Stimulated activated CD8-positive, alpha-beta memory T cell treated with anti-CD3 and anti-CD28 coated beads, Interleukin-12 subunit alpha, Interleukin-12 subunit beta, amount 100 ng/mL, for 24 hours (primary cell): ENCODE results near the gene PNPLA5.
"Not testable (repeated sequence)": the region's sequence is repeated elsewhere in the genome, so short reads cannot be mapped to it uniquely, and the experiment has no call there.

Source experiments
- DNase-seq: peaks from one replicate; pipeline ENCODE4 v3.0.0-alpha.2; 2020; ENCODE audit errors: extremely low read depth

Gene PNPLA5

DNA sequence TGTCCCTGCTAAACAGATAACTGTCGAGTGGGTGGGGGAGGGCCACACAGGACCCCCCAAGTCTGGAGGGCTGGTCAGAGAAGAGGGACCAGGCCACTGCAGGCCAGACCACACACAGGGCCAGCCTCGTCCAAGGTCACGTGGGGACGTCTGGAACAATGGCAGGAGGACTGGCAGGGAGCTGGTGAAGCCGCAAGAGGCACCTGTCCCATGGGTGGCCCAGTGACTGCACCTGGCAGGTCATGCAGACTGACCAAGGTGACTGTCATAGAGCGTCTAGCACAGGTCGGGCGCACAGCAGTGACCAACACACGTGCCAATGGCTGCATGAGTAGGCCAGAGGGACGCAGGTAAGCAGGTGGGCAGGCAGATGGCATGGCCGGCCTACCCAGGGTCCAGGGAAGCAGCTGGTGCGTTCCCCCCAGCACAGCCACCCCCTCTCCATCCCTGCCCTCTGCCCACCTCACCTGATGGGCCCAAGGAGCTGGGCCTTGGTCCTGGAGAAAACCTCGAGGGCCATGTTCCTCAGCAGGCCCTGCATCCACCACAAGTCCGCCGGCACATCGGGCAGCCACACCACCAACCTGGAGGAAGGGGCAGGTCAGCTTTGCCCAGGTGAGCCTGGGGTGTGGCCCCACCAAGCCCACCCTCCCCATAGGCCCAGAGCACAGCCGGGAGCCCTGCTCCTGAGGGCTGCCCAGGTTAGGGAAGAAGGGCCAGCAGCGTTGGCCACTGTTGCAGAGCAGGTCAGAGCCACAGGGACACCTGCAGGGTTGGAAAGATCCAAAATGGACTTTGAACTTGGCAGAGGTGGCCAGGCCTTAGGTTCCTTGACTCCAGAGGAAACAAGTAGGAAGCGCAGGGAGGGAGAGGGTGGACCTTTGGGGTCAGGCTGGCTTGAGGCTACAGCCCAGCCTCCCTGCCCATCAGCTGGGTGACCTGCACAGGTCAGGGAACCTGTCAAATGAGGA, 10.4 kb downstream of the PNPLA5 start:
- no peak for DNase-seq

DNA sequence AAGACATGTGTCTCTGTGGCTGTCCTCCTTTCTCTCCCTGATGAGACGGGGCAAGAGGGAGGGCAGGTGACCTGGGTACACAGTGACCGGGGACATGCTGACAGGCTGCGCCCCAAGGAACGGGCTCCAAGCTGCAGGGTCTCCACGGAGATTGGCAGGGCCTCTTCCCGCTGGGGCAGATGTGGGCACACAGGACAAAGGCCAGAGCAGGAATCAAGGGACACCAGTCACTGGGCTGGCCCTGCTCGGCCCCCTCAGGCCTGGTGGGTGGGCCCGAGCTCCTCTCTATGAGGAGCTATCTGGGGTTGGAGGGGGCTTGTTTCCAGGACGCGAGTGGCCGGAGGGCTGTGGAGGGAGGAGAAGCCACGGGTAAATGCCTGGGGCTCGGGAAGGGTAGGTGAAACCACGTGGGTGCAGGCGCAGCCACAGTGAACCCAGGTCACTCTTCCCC, 11.2 kb downstream of the PNPLA5 start:
- DNase-seq: no peak

DNA sequence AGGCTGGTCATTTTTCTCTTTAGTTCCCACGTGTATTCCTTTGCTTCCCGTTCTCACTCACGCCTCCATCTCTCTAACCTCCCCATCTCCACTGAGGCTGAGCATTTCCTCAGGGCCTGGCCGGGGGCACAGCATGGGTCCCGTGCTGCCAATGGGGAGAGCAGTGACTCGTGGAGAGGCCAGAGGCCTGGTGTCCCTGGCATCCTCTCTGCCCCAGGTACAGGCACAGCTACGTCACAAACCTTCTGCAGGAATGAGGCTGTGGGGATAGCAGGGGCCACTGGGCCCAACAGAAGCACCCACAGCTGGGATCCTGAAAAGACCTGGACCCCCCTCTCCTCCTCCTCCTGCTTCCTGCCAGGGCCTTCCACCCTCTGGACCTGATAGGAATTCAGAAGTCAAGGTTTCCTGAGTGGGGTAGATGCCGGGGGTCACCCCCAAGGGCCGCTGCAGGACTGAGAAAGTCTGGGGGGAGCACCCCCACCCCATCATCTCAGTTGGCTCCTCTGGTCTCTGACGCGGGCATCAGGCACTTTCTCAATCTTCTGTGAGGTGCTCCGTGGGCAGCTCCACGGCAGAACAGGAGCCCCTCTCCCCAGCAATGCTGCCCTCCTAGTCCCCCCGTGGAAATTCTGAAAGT, 11.8 kb downstream of the PNPLA5 start:
- DNase-seq: no peak

DNA sequence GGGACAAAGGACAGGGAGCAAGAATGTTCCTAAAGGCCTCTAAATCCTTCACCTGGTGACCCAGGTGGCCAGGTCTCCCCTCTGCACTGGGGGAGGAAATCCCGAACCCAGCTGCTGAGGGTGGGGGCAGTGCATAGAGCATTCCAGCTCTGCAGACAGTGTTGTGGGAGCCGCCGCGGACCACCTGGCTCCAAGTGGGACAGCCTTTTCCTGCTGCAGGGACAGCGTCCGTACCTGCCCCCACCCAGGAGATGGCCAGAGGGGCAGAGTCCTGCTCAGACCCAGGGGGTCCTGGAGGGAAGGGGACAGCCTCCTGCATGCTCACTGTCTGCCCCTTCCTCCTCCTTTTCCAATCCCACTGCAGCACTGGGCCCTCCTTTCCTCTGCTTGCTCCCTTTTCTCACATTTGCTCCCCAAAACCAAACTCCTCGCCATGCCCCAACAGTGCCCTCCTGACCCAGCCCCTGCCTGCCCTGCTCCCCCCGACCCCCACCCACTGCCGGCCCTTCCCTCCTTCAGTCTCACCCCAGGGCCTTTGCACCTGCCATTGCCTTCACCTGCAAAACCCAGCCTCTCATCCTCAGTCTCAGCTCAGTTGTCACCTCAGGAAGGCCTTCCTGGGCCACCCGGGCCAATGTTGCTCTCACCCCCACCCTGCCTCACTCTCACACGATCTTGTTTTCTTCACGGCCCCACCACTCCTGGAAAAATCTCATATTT, 12.8 kb downstream of the PNPLA5 start:
- DNase-seq: no peak

DNA sequence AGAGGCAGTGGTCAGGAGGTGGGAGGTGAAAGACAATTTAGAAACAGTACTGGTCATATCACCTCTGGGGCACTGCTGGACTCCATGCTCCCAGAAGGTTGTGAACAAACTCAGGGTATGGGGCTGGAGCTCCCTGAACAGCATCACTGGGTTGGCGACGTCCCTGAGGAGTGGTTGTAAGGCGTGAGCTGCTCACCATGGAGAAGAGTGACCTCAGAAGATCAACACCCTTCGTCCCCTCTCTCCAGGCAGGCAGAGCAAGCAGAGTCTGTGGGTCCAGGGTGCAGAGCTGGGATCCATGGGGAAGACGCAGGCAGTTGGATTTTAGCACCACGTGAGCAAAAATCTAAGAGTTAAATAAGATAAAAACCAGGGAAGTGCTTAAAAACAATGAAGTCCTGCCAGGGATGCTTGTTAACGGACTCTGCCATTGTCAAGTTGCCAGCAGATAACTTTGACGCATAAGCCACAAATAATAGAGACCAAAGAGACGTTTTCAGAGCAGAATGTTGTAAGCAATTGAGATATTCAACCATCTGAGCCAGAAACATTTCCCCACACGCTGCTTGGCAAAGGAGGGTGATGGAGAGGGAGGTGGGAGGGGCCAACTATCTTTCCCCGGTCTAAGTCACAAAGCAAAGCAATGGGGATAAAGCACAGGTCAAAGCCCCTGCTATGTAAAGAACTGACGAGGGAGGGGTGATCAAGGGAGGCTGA, 13.6 kb downstream of the PNPLA5 start:
- DNase-seq: no peak

DNA sequence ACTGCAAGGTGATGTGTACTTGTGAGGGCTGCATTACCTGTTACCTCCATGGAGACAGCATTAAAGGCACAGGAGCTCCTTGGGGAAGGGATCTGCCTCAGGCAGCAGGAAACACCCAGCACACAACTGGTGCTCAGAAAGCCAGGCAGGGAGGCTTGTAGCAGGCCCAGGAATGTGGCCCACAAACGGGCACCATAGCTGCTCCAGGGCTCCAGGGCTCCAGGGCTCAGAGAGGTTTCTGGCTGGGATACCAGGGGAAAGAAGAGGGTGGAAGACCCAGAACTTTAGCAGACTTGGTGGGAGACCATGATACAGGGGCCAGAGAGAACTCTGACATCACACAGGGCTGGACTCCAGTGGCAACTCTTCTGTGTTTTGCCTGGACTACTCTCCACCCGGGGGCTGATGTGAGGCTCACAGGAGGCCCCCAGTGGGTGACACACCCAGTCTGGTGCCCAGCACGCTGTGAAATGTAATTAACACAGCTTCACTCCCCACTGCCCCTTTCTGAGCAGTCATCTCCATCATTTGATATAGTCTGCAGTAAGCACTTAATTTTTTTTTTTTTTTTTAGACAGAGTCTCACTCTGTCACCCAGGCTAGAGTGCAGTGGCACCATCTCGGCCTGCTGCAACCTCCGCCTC, 14.8 kb downstream of the PNPLA5 start:
- no peak for DNase-seq

DNA sequence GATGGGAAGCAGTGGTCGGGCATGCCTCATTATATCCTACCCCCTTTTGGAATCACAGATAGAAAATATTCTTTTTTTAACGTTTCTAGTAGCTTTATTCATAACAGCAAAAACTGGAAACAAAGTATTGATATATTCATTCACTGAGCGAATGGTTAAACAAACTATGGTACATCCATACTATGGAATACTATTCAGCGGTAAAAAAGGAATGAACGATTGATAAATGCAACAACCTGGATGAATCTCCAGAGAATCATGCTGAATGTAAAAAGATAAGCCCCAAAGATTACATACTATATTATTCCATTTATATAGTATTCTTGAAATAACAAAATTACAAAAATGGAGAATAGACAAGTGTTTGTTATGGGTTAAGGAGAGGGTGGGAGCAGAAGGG, 22.0 kb downstream of the PNPLA5 start:
- DNase-seq: no peak

DNA sequence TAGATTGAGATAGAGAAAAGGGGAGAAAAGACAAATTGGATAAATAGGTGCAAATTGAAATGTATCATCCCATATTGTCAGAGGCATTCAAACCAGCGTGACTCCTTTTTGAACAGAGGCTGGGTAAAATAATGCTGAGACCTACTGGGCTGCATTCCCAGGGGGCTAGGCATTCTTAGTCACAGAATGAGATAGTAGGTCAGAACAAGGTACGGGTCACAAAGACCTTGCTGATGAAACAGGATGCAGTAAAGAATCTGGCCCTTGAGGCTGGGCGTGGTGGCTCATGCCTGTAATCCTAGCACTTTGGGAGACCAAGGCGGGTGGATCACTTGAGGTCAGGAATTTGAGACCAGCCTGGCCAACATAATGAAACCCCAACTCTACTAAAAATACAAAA, 22.8 kb downstream of the PNPLA5 start:
- DNase-seq: not testable (repeated sequence)

DNA sequence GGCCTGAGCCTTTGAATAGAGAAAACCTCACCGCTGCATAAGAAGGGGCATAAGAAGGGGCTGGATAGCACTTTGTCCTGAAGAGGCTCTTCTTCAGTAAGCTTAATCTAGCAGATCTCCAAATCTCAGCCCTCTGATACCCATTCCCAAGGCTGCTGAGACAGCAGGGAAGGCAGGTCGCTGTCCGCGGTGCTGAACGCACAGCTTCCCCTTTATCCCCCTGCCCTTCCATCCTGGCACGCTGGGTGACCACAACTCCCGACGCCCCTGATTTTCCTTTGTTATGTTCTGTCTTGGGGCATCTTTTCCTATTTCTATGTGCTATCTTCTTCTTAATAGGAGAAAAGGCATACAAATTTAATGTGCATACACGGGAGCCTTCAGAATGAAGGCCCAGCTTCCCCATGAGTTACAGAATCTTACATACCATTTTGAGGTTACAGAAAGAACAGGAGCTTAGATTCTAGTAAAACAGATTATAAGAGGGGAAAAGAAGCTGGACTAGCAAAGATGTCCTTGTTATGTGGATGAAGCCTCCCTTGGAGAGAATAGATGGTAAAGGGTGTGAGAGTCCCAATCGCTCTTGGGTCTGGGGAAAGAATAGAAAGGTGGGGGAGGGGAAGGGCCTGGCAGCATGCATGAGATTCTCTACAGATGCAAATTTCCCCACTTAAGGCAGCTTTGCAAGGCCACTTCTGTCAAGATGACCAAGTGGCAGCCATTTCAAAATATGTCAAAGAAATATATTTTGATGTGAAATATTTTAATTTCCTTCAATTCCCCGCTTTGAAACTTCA, 23.8 kb downstream of the PNPLA5 start:
- no peak for DNase-seq

DNA sequence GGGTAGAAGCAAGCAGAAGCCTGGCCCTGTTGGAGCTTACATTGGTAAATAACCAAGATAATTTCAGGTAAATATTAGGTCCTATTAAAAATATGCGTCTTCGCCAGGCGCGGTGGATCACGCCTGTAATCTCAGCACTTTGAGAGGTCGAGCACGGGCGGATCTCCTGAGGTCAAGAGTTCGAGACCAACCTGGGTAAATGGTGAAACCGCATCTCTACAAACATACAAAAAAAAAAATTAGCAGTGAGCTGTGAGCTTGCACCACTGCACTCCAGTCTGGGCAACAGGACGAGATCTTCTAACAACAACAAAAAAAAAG, 29.0 kb downstream of the PNPLA5 start:
- no peak for DNase-seq

DNA sequence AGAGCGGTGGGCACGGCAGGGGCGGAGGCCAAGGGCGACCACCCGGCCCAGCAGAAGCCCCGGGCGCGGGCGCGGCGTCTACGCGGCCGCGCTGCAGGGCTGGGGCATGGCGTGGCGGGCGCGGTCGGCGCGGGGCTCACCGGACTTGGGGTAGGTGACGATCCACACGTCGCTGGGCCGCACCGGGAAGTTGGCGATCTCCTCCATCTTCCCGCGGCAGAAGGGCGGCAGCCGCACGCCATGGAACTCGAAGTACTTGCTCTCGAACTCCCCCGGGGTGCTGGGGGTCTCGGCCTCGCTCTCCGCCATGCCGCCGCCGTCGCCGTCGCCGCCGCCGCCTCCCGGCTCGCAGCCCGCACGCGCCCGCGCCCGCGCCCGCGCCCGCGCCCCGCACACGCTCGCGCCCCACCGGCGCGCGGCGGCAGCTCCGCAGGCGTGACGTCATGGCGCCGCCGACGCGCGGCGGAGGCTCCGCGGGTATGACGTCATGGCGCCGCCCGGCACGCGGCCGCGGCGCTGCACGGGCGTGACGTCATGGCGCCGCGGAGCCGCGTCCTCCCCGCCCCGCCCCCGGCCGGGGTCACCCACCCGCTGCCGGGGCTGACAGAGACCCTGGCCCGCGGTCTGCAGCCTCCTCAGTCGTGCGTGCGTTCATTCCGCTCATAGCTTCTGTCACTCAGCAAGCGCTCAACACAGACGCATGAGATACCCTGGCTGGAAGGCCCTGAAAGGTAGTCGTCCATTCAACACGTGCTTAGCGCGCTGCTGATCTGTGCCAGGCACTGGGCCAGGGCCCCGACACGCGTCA, 29.5 kb downstream of the PNPLA5 start, which contains the start of gene SULT4A1:
Gene SULT4A1 (minus strand): TSS at position 440 of the 808 bp plus-strand sequence. CDS start 131 bp downstream, at position 309.
- no peak for DNase-seq

DNA sequence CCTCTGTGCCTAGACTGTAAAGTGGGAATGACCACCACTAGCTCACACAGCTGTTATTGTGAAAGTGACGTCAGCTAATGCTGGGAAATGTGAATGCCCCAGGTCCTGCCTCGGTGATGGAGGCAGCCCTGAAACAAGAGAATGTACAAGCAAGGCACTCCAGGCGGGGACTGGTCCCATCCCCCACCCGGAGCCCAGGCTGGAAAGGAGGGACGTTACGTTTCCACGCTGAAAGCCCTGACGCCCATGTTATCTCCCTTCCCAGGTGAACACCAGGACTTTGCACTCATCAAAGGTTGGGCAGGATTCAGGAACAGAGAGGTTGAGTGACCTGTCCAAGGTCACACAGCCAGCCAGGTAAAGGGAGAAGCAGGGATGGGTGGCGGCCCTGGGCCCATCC, 30.3 kb downstream of the PNPLA5 start:
- no peak for DNase-seq

DNA sequence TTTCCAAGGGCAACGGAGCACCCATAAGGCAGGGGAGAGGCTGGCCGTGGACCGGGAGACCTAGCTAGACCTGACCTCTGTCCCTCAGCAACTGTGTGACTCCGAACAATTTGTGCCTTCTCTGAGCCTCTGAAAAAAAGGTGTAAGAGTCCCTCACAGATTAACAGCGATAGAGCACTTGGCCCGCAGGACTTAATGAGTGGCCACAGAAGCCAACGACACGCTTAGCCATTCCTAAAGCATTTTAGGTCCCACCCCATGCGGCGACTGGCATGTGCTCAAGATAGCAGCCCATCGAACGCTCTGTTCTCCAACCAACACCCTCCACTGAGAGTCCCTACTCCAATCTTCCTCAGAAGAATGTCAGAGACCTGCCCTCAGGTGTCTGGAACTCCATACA, 31.0 kb downstream of the PNPLA5 start:
- no peak for DNase-seq

DNA sequence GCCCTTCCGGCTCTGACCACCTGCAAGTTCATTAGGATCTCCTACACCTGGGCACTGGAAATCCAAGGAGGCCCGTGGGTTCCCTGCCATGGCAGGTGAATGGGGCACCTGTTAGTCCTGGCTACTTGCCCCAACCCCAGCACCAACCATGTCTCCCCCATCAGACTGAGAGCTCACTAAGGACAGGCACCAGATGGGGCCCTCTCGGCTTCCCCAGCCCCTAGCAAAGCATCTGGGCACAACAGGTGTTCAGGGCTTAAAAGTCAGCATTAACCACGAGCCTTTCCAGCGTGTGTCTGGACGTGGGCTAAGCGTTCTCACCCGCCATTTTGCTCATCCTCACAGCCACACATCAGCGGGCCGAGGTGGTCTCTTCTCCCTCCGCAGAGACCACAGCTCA, 31.7 kb downstream of the PNPLA5 start:
- no peak for DNase-seq

DNA sequence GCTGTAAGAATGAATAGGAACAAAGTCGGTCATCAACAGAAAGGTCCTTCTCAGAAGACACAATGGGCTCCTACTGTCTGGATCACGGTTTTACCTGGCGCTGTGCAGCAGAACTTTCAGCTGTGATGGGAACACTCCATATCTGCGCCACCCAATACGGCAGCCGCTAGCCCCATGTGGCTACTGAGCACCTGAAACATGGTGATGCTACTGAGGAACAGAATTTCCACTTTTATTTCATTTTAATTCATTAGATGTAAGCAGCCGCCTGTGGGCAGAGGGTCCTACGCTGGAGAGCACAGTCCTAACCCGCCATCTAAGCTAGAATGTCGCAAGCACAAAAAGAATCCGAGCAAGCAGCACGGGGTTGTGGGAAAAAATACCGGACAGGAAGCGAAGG, 32.2 kb downstream of the PNPLA5 start:
- DNase-seq: no peak

DNA sequence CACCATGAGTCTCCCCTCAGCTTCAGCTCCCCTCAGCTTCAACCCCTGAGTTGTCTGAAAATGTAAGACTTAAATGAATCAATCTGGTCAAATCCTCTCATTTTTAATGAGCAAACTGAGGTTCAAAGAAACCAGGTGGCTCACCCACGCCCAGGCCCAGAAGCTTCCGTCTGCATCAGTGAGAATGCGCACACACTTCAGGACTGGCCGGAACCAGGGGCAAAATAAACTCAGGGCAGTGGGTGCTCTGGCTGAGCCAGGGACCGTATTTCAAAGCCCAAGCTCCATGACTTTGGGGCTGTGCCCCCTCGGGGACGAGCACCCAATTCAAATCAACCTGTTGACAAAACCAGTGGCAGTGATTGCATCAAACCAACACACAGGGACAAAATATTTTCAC, 32.6 kb downstream of the PNPLA5 start:
- no peak for DNase-seq

DNA sequence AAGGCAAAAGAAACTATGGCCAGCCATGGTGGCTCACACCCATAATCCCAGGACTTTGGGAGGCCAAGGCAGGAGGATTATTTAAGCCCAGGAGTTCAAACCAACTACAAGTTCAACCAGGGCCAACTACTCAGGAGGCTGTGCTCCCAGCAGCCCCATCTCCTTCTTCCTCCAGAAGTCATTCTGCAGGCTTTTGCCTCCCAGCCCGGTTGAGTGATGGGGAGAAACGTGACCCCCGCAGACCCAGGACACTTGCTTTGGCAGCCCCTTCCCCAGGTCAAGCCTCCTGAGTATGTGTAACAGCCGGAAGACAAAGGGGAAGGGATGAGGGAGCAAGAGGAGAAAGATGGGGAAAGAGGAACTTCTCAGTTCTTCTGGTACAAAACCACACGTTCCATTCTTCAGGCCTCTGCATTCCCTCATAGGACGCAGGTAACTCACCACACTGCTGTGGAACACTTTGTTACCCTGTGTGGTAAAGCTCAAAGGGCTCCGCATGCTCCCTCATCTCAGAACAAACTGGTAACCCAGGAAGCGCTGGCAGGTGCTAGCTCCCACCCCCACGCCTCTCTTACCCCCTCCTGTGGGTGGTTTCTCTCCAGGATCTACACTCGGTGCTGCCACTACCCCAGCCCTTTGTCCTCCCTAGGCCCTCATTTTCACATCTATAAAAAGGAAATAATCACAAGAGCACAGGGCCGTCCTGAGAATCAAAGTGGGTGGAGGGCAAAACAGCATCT, 33.5 kb downstream of the PNPLA5 start:
- DNase-seq: no peak

DNA sequence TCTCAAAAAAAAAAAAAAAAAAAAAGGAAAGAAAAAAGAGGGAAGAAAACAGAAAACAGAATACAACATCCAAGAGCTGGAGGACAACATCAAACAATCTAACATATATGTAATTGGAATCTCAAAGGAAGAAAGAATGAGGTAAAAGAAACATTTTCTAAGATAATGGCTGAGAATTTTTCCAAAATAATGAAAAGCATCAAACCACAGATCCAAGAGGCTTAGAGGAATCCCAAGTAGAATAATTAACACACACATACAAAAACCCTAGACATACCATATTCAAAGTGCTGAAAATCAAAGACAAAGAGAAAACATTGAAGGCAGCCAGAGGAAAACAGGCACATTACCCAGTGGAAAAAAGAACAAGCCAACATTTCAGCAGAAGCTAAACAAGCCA, 34.4 kb downstream of the PNPLA5 start:
- no peak for DNase-seq

DNA sequence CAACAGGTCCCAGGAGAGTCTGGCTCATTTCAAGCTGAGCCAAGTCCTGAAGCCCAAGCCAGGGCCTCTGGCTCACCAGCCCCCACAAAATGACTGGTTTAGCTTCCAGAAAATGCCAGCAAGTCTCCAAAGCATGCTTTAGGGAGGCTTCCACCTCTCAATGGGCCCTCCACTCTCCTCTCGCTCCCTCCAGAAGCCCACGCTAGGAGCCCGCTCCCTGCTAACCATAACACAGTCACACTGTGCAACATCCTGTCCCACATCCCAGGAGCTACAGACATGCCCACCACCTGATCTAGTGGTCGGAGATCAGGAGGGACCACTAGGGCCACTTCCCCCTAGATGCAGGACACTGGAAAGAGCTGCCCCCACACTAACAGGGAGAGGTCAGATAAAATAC, 36.4 kb downstream of the PNPLA5 start:
- DNase-seq: no peak
